ENCODE results near the gene NR2F6. TPM values are rescaled to one million over a fixed set of nuclear protein-coding genes. Genes with fewer than 3 reads are reported as not detected.

Gene NR2F6
- total RNA-seq, result 28.7 and 33.8 TPM in 2 replicates

GRCh38 chr19:17245535-17245984, at the start of gene NR2F6:
Gene NR2F6, minus strand, starts transcription at chr19:17245919. Its CDS starts 699 bp downstream, at chr19:17245220.

GRCh38 chr19:17281391-17282304, 35.9 kb upstream of the NR2F6 start, which contains the start of gene ANKLE1:
Gene ANKLE1, plus strand, starts transcription at chr19:17281901. Its CDS starts 20 bp downstream, at chr19:17281921.

GRCh38 chr19:17266975-17267788, 21.5 kb upstream of the NR2F6 start, which contains the start of gene BABAM1:
Gene BABAM1, plus strand, starts transcription at chr19:17267443. Its CDS starts 1,364 bp downstream, at chr19:17268807.

GRCh38 chr19:17264641-17264979, 18.9 kb upstream of the NR2F6 start, which contains the start of gene USHBP1:
Gene USHBP1, minus strand, starts transcription at chr19:17264745. Its CDS starts 446 bp downstream, at chr19:17264299.

GRCh38 chr19:17226002-17226933, 19.5 kb downstream of the NR2F6 start, which contains the start of gene OCEL1:
Gene OCEL1, plus strand, starts transcription at chr19:17226226. Its CDS starts 22 bp downstream, at chr19:17226248.

GRCh38 chr19:17215127-17215971, 30.4 kb downstream of the NR2F6 start, which contains the start of gene USE1:
Gene USE1, plus strand, starts transcription at chr19:17215357. Its CDS starts 49 bp downstream, at chr19:17215406.

Other genes starting within 250 kb of the NR2F6 start
- gene CPAMD8, start 219.1 kb downstream of the NR2F6 start, total RNA-seq, result 0.26 and 0.31 TPM in 2 replicates
- 2.4 and 3.6 TPM in 2 replicates for gene HAUS8, start 170.5 kb downstream of the NR2F6 start, total RNA-seq
- gene MYO9B, start 170.1 kb downstream of the NR2F6 start, total RNA-seq, result 59.2 and 70.3 TPM in 2 replicates
- gene USE1, start 30.6 kb downstream of the NR2F6 start, total RNA-seq, result 25.7 and 26.2 TPM in 2 replicates
- gene OCEL1, start 19.7 kb downstream of the NR2F6 start, total RNA-seq, result 1.1 and 2.7 TPM in 2 replicates
- 0.13 and 0.25 TPM in 2 replicates for gene USHBP1, start 18.8 kb upstream of the NR2F6 start, total RNA-seq
- 81.6 and 107 TPM in 2 replicates for gene BABAM1, start 21.5 kb upstream of the NR2F6 start, total RNA-seq
- gene ANKLE1, start 36.0 kb upstream of the NR2F6 start, total RNA-seq, result 0.13 and 0.19 TPM in 2 replicates
- 8.6 and 8.8 TPM in 2 replicates for gene ABHD8, start 57.5 kb upstream of the NR2F6 start, total RNA-seq
- 20.7 and 26.9 TPM in 2 replicates for gene MRPL34, start 60.0 kb upstream of the NR2F6 start, total RNA-seq
- 36.2 and 39.7 TPM in 2 replicates for gene DDA1, start 63.6 kb upstream of the NR2F6 start, total RNA-seq
- gene ANO8, start 88.9 kb upstream of the NR2F6 start, total RNA-seq, result 6.3 and 6.7 TPM in 2 replicates
- 10.6 and 11.1 TPM in 2 replicates for gene GTPBP3, start 91.6 kb upstream of the NR2F6 start, total RNA-seq
- gene PLVAP, start 131.4 kb upstream of the NR2F6 start, total RNA-seq, result 0.31 and 0.92 TPM in 2 replicates
- gene CCDC194, start 148.3 kb upstream of the NR2F6 start, total RNA-seq, result 0.19 and 0.40 TPM in 2 replicates
- 28.2 and 79.7 TPM in 2 replicates for gene BST2, start 159.7 kb upstream of the NR2F6 start, total RNA-seq
- 30.6 and 36.4 TPM in 2 replicates for gene MVB12A, start 174.1 kb upstream of the NR2F6 start, total RNA-seq
- gene TMEM221, start 202.7 kb upstream of the NR2F6 start, total RNA-seq, result under 0.01 TPM in 1 of 2 replicates, not detected in the other
- not detected in 2 replicates for gene NXNL1, start 215.0 kb upstream of the NR2F6 start, total RNA-seq
- 22.6 and 22.9 TPM in 2 replicates for gene SLC27A1, start 224.6 kb upstream of the NR2F6 start, total RNA-seq

Data from aortic smooth muscle cell (primary cell).